KMS-11 (cell line): ENCODE results near the gene IMMP2L.
"Not testable (repeated sequence)": the region's sequence is repeated elsewhere in the genome, so short reads cannot be mapped to it uniquely, and the experiment has no call there.

Source experiments
- H2AFZ ChIP-seq: fragments of 200-600 bp; sonication (generic); 2 replicates; pipeline ENCODE4 v1.6.1; 2016; ENCODE audit warnings: antibody characterized with exemption, mixed run types, low read depth
- H3K27ac ChIP-seq: fragments of 200-600 bp; sonication (generic); 2 replicates; pipeline ENCODE4 v1.6.1; 2016; ENCODE audit warnings: mild to moderate bottlenecking, mixed run types
- H3K27me3 ChIP-seq: fragments of 200-600 bp; sonication (generic); 2 replicates; pipeline ENCODE4 v1.6.1; 2017; ENCODE audit warnings: mild to moderate bottlenecking, low read depth, mixed run types, moderate library complexity; ENCODE audit not compliant: insufficient read depth
- H3K36me3 ChIP-seq: fragments of 200-600 bp; sonication (generic); 2 replicates; pipeline ENCODE4 v1.6.1; 2017; ENCODE audit warnings: mild to moderate bottlenecking, mixed run types; ENCODE audit not compliant: insufficient read depth
- H3K4me1 ChIP-seq: fragments of 200-600 bp; sonication (generic); 2 replicates; pipeline ENCODE4 v1.6.1; 2016; ENCODE audit warnings: mild to moderate bottlenecking, low read depth, mixed run types; ENCODE audit not compliant: poor library complexity, severe bottlenecking
- H3K4me2 ChIP-seq: fragments of 200-600 bp; sonication (generic); 2 replicates; pipeline ENCODE4 v1.7.0; 2016; ENCODE audit warnings: mild to moderate bottlenecking, mixed run types
- H3K4me3 ChIP-seq: fragments of 200-600 bp; sonication (generic); IDR thresholded peaks from 2 replicates; pipeline ENCODE4 v1.6.1; 2017; ENCODE audit warnings: low read depth, low read length, mixed read lengths; ENCODE audit not compliant: insufficient read depth
- H3K79me2 ChIP-seq: fragments of 200-600 bp; sonication (generic); 2 replicates; pipeline ENCODE4 v1.6.1; 2016; ENCODE audit warnings: low read depth, mixed run types; ENCODE audit not compliant: insufficient read depth
- H3K9ac ChIP-seq: fragments of 200-600 bp; sonication (generic); 2 replicates; pipeline ENCODE4 v1.6.1; 2016; ENCODE audit warnings: mild to moderate bottlenecking, mixed run types
- H4K20me1 ChIP-seq: fragments of 200-600 bp; sonication (generic); 2 replicates; pipeline ENCODE4 v1.6.1; 2016; ENCODE audit warnings: mild to moderate bottlenecking, mixed run types; ENCODE audit not compliant: insufficient read depth
- CTCF ChIP-seq: fragments of 200-600 bp; sonication (generic); conservative IDR thresholded peaks from 2 replicates; pipeline ENCODE4 v1.6.1; 2017; ENCODE audit warnings: low read depth, mild to moderate bottlenecking, antibody characterized with exemption, low read length, moderate library complexity, mixed read lengths

The IMMP2L gene

DNA sequence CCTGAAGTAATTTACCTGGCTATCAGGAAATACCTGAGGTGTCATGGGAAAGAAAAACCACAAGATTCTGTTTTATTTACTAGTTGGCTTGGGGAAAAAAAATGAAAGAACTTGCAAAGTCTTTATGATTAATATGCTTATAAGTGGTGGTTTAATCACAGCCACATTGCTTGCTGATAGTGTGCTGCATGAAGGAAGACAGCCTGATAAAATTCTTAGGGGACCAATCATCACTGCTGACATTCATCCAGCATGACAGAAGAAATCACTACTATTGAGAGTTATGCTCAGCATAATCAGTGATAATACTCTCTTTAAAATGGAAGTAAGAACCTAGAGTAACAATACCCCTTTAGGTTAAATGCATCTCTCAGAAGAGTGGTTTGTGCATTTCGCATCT is 621.5 kb downstream of the IMMP2L start:
- Histone ChIP-seq H2AFZ (no peak overlapping the region), H3K27me3 (no peaks in the 10 kb centered on the region), H3K36me3 (no peaks in the 10 kb centered on the region), H3K9ac (no peak overlapping the region), H3K4me3 (no peak overlapping the region), H3K4me2 (no peak overlapping the region), H3K4me1 (no peaks in the 10 kb centered on the region), H4K20me1 (no peaks in the 10 kb centered on the region), H3K27ac (no peak overlapping the region), H3K79me2 (no peaks in the 10 kb centered on the region)
- TF ChIP-seq CTCF: no peak

GRCh38 chr7:110938165-110938564 is 624.1 kb downstream of the IMMP2L start:
- H3K27ac ChIP-seq: no peak overlapping the region
- TF ChIP-seq CTCF: no peak
- no peaks in the 10 kb centered on the region for H3K79me2 ChIP-seq
- H4K20me1 ChIP-seq: no peaks in the 10 kb centered on the region
- H3K9ac ChIP-seq: no peak overlapping the region
- H3K4me2 ChIP-seq: no peak overlapping the region
- no peak overlapping the region for H2AFZ ChIP-seq
- no peaks in the 10 kb centered on the region for H3K36me3 ChIP-seq
- H3K4me1 ChIP-seq: no peaks in the 10 kb centered on the region
- H3K27me3 ChIP-seq: no peaks in the 10 kb centered on the region
- no peak overlapping the region for H3K4me3 ChIP-seq

DNA sequence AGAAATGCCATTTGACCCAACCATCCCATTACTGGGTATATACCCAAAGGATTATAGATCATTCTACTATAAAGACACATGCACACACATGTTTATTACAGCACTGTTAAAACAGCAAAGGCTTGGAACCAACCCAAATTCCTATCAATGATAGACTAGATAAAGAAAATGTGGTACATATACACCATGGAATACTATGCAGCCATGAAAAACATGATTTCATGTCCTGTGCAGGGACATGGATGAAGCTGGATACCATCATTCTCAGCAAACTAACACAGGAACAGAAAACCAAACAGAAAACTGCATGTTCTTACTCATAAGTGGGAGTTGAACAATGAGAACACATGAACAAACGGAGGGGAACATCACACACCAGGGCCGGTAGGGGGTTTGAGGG is 625.6 kb downstream of the IMMP2L start:
- not testable (repeated sequence) for H3K4me1 ChIP-seq, H3K36me3 ChIP-seq, H3K9ac ChIP-seq

DNA sequence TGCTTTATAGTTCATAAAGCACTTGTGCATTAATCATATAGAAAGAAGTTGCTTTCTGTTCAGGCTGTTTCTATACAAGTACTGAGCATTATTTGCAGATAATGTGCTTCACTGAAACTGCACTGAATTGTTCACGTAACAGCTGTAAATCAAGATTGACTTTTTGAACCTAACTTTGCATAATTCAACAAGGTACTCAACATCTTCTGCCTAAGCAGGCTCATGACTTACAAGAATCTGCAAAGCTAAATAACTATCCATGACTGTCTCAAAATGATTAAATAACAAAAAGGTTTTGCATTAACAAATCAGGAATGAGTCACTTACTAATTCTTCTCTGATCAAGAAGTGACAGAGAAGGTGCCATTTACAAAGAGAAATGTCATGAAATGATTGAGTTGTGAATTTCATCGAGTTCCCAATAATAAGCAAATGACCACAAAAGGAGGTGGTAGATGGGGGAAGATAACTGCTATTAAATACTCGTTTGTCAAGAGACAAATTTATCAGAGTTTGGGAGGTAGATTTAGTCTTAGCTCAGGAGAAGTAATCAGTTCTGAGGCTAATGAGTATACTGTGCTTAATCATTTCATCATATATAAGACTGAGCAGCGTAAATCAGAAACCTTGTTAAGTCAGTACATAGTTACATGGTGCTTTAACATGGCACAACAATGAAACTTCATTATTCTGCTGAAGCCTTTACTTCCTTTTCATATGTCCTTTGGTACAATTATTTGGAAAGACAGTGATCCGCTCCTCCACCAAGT is 632.6 kb downstream of the IMMP2L start:
- no peaks in the 10 kb centered on the region for H3K27me3 ChIP-seq
- no peak overlapping the region for H3K4me2 ChIP-seq
- TF ChIP-seq CTCF: no peak
- no peaks in the 10 kb centered on the region for H4K20me1 ChIP-seq
- H3K4me1 ChIP-seq: no peaks in the 10 kb centered on the region
- no peak overlapping the region for H3K4me3 ChIP-seq
- no peak overlapping the region for H3K9ac ChIP-seq
- no peak overlapping the region for H3K27ac ChIP-seq
- H3K36me3 ChIP-seq: no peaks in the 10 kb centered on the region
- no peaks in the 10 kb centered on the region for H3K79me2 ChIP-seq
- no peak overlapping the region for H2AFZ ChIP-seq

More for the DNA sequence above, 625.6 kb downstream of the IMMP2L start:
- H2AFZ ChIP-seq, H3K27me3 ChIP-seq, H4K20me1 ChIP-seq, H3K79me2 ChIP-seq, H3K4me3 ChIP-seq, H3K27ac ChIP-seq, H3K4me2 ChIP-seq: not testable (repeated sequence)

- no peaks in the 10 kb centered on the region; the same call in none of the 2 replicates for H3K27me3 ChIP-seq
- TF ChIP-seq CTCF: no peak
- no peaks in the 10 kb centered on the region for H3K79me2 ChIP-seq
- no peak overlapping the region for H3K27ac ChIP-seq
- peaks cover 21% of the 10 kb centered on the region for H3K4me1 ChIP-seq
- H2AFZ ChIP-seq: no peak overlapping the region
- no peaks in the 10 kb centered on the region for H3K36me3 ChIP-seq
- no peak overlapping the region for H3K9ac ChIP-seq
- H3K4me3 ChIP-seq: no peak overlapping the region
- no peak overlapping the region for H3K4me2 ChIP-seq
- no peaks in the 10 kb centered on the region for H4K20me1 ChIP-seq
These were observed 639.4 kb downstream of the IMMP2L start for GRCh38 chr7:110922906-110923305.
